Panc1 (cell line): ENCODE measurements around the gene MEX3D. TPM values are rescaled to one million over a fixed set of nuclear protein-coding genes. Genes with fewer than 3 reads are reported as not detected.
A peak's percentile ranks its signal among the peaks of the same experiment; 100 is the strongest.

Experiments
- ATAC-seq: fragments of 200-7000 bp; cut with Tn5 transposase; 2 replicates; pipeline ENCODE4 v1.9.1; 2020; ENCODE audit warnings: mild to moderate bottlenecking, moderate library complexity
- BruUV-seq: library from RNA; stranded (reverse); fragments of 400-500 nt; replicated peaks from 2 replicates; lab custom pipeline; 2021; lab: Mats Ljungman, UMichigan
- CTCF ChIA-PET: fragments of 300-600 bp; sonication (Branson Sonifier 250); formaldehyde crosslinking; loops from one replicate; lab custom pipeline; 2022; ENCODE audit warnings: antibody characterized with exemption; lab: Charles Lee
- POLR2A ChIA-PET: fragments of 300-600 bp; sonication (Branson Sonifier 250); formaldehyde crosslinking; loops from one replicate; lab custom pipeline; 2022; ENCODE audit warnings: antibody characterized with exemption; lab: Charles Lee
- DNase-seq: peaks from one replicate; pipeline ENCODE4 v3.0.0-alpha.2; 2010; ENCODE audit warnings: low read depth, low spot score
- H3K27ac ChIP-seq: 2 replicates; pipeline ENCODE4 v1.5.1; 2011; ENCODE audit warnings: mild to moderate bottlenecking, low read length, inconsistent platforms
- H3K27me3 ChIP-seq: fragments of 200-500 bp; sonication (Bioruptor generic); 2 replicates; pipeline ENCODE4 v1.6.0; 2014; ENCODE audit warnings: low read length, inconsistent platforms; ENCODE audit not compliant: control insufficient read depth, insufficient read depth
- H3K36me3 ChIP-seq: fragments of 200-500 bp; sonication (Bioruptor generic); 2 replicates; pipeline ENCODE4 v1.5.1; 2014; ENCODE audit warnings: inconsistent platforms, mild to moderate bottlenecking, low read length, moderate library complexity; ENCODE audit not compliant: control insufficient read depth, insufficient read depth
- H3K4me1 ChIP-seq: 2 replicates; pipeline ENCODE4 v1.5.1; 2011; ENCODE audit warnings: inconsistent platforms, mild to moderate bottlenecking, low read length, moderate library complexity; ENCODE audit not compliant: control insufficient read depth, insufficient read depth
- H3K4me3 ChIP-seq, 2 experiments: 2 replicates each; pipeline ENCODE4 v1.5.1; 2011 to 2012; ENCODE audit warnings: low read depth in 2 of 2, low read length in 2 of 2, mild to moderate bottlenecking in 2 of 2, inconsistent platforms in 1 of 2, moderate library complexity in 1 of 2
- H3K9me3 ChIP-seq: fragments of 200-500 bp; sonication (Bioruptor generic); 2 replicates; pipeline ENCODE4 v1.5.1; 2014; ENCODE audit warnings: low read depth, mild to moderate bottlenecking, inconsistent platforms, low read length, moderate library complexity; ENCODE audit not compliant: control insufficient read depth, insufficient read depth
- CTCF ChIP-seq: fragments of 450-650 bp; IDR thresholded peaks from 2 replicates; pipeline ENCODE4 v1.5.1; 2017; ENCODE audit warnings: mild to moderate bottlenecking
- POLR2AphosphoS5 ChIP-seq: IDR thresholded peaks from 2 replicates; pipeline ENCODE4 v1.6.1; 2012; ENCODE audit warnings: mild to moderate bottlenecking, low read depth, low read length, moderate library complexity
- SIN3A ChIP-seq: IDR thresholded peaks from 2 replicates; pipeline ENCODE4 v1.6.1; 2012; ENCODE audit warnings: low read depth, mild to moderate bottlenecking, low read length, moderate library complexity, borderline replicate concordance; ENCODE audit not compliant: insufficient read depth
- TCF7L2 ChIP-seq: IDR thresholded peaks from 2 replicates; pipeline ENCODE4 v1.6.1; 2011; ENCODE audit warnings: mild to moderate bottlenecking, low read depth, low read length, inconsistent platforms
- in situ Hi-C: cut with HindIII; loops from 2 replicates; pipeline ENCODE4 v1.10.0; 2016; ENCODE audit warnings: low sequenced_read_pairs, low pct_unique_long_range_greater_than_20kb
- intact Hi-C: fragments of 100-400 bp; cut with micrococcal nuclease; formaldehyde crosslinking; loops from one replicate; pipeline ENCODE4 v1.10.0; 2022; ENCODE audit not compliant: unreplicated experiment
- total RNA-seq: library from RNA; stranded (reverse); gene quantifications from one replicate; pipeline ENCODE4 v1.2.1, GENCODE V29; 2021; ENCODE audit not compliant: unreplicated experiment
- TF ChIP-seq, protein P1 (sequence below), 2 experiments: IDR thresholded peaks; 2 replicates each; pipeline ENCODE4 v1.6.1; 2011 to 2012; ENCODE audit warnings: low read depth in 2 of 2, control low read depth in 1 of 2, low read length in 1 of 2, mild to moderate bottlenecking in 1 of 2, moderate library complexity in 1 of 2; ENCODE audit not compliant: insufficient read depth in 1 of 2

MEX3D gene
- total RNA-seq, 1 experiment from 2014 or later, result 73.7 TPM

- H3K4me1 ChIP-seq, result no peaks in the 10 kb centered on the region; the same call in 1 of the 2 replicates
- TF ChIP-seq TCF7L2 (no peak), POLR2AphosphoS5 (no peak), SIN3A (no peak), CTCF (no peak)
- TF ChIP-seq, protein P1, sequence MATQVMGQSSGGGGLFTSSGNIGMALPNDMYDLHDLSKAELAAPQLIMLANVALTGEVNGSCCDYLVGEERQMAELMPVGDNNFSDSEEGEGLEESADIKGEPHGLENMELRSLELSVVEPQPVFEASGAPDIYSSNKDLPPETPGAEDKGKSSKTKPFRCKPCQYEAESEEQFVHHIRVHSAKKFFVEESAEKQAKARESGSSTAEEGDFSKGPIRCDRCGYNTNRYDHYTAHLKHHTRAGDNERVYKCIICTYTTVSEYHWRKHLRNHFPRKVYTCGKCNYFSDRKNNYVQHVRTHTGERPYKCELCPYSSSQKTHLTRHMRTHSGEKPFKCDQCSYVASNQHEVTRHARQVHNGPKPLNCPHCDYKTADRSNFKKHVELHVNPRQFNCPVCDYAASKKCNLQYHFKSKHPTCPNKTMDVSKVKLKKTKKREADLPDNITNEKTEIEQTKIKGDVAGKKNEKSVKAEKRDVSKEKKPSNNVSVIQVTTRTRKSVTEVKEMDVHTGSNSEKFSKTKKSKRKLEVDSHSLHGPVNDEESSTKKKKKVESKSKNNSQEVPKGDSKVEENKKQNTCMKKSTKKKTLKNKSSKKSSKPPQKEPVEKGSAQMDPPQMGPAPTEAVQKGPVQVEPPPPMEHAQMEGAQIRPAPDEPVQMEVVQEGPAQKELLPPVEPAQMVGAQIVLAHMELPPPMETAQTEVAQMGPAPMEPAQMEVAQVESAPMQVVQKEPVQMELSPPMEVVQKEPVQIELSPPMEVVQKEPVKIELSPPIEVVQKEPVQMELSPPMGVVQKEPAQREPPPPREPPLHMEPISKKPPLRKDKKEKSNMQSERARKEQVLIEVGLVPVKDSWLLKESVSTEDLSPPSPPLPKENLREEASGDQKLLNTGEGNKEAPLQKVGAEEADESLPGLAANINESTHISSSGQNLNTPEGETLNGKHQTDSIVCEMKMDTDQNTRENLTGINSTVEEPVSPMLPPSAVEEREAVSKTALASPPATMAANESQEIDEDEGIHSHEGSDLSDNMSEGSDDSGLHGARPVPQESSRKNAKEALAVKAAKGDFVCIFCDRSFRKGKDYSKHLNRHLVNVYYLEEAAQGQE (IDR thresholded peaks at IDR 0.05; ENCODE audit: insufficient read depth in 1 of 2, low read depth in 2 of 2, low read length in 1 of 2), result no peak
- ChIA-PET POLR2A (no interaction called here), CTCF (interaction anchor here (0.5 kb wide), 1 partner anchor 263 kb away, joined by 3 read pairs; no protein-coding TSS in a partner anchor)
- ATAC-seq (peak; percentile 36), DNase-seq (no peak)
- H3K9me3 ChIP-seq, result no peaks in the 10 kb centered on the region
- no peaks in the 10 kb centered on the region for H3K27me3 ChIP-seq
- H3K4me3 ChIP-seq, result peak overlapping the region; percentile 59 to 63
- no peak overlapping the region for H3K27ac ChIP-seq
- BruUV-seq, result no TSS peak
- intact Hi-C loops, result no loop called here
- H3K36me3 ChIP-seq, result no peaks in the 10 kb centered on the region; the same call in 1 of the 2 replicates
- in situ Hi-C loops, result no loop called here
These were observed 843 bp downstream of the MEX3D start for GRCh38 chr19:1567116-1567847.

DNA sequence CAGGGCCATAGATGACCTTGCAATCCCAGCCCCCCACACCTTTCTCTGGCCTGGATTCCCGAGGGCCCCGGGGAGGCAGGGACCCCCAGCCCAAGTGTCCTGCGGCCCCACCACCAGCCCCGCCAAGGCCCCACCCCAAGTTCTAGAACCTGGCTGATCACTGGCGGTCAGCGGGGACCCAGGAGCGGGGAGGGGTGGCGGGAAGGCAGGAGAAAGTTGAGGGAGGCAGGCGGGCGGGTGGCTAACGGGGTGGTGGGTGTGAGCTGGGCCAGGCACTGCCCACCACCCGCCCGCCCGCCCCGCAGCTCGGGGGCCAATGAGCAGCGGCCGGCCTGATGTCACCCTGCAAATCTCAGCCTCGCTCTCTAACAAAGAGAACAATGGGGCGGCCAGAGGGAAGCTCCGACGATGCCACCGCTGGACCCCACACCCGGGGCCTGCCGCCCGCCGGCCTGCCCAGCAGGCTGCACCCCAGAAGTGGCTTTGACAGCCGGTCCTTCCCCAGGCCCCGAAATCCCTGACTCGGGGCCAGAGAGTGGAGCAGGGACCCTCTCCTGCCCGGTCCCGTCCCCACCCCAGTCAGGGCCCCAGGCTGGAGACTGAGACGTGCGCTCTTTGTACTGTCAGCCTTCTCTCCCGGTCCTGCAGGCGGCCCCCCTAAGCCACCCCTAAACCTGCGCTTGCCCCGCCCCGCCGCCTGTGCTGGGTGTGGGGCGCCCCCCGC lies 1.6 kb downstream of the MEX3D start:
- H3K9me3 ChIP-seq, result no peaks in the 10 kb centered on the region
- CTCF ChIA-PET, result interaction anchor here (0.5 kb wide), 1 partner anchor 264 kb away, joined by 3 read pairs; no protein-coding TSS in a partner anchor
- ATAC-seq (peak; percentile 82), DNase-seq (no peak)
- no peaks in the 10 kb centered on the region for H3K27me3 ChIP-seq
- no TSS peak for BruUV-seq
- in situ Hi-C loops, result no loop called here
- intact Hi-C loops, result no loop called here
- POLR2A ChIA-PET, result no interaction called here
- TF ChIP-seq TCF7L2 (no peak), SIN3A (peak; percentile 55; the same call in 1 of the 2 replicates), CTCF (no peak), POLR2AphosphoS5 (no peak)
- H3K4me3 ChIP-seq, result peak overlapping the region; percentile 59 to 63
- H3K27ac ChIP-seq, result no peak overlapping the region
- H3K36me3 ChIP-seq, result no peaks in the 10 kb centered on the region; the same call in 1 of the 2 replicates
- H3K4me1 ChIP-seq, result no peaks in the 10 kb centered on the region; the same call in 1 of the 2 replicates
